ENCODE data around the gene CNTN4. TPM values are rescaled to one million over a fixed set of nuclear protein-coding genes. Genes with fewer than 3 reads are reported as not detected.

The CNTN4 gene
- total and polyA plus RNA-seq, 2 of the 8 experiments (the other 6 are each of a cell fraction or from before 2014, with no cell fraction given), result 0.41 to 2.2 TPM

- Histone ChIP-seq H3K79me2 (ENCODE audit: control insufficient read depth in 1 of 2, insufficient read depth in 2 of 2, low read length in 2 of 2) (no peaks in the 10 kb centered on the region), H2AK5ac (ENCODE audit: low read depth, low read length) (no peak overlapping the region), H3K27ac (ENCODE audit: low read depth, low read length) (no peak overlapping the region), H3K27me3 (replicated peaks in 1 of 4; ENCODE audit: control insufficient read depth in 3 of 4, extremely low read depth in 1 of 4, insufficient read depth in 3 of 4, low read length in 3 of 4) (no peaks in the 10 kb centered on the region), H3K79me1 (ENCODE audit: low read depth, low read length) (no peaks in the 10 kb centered on the region), H3K56ac (replicated peaks; ENCODE audit: insufficient read length, low read depth, low read length) (no peak overlapping the region), H2AFZ (ENCODE audit: low read length) (no peak overlapping the region), H3K9me3 (ENCODE audit: insufficient read depth in 2 of 2, low read depth in 1 of 2, low read length in 1 of 2) (no peaks in the 10 kb centered on the region), H3K14ac (ENCODE audit: insufficient read length) (no peak overlapping the region), H3K4ac (replicated peaks; ENCODE audit: insufficient read length, low read depth, low read length) (no peak overlapping the region), H2BK5ac (ENCODE audit: low read depth, low read length) (no peak overlapping the region), H2BK20ac (ENCODE audit: low read length) (no peak overlapping the region), H3K23ac (ENCODE audit: insufficient read length) (no peak overlapping the region), H3K23me2 (ENCODE audit: low read depth, low read length) (no peaks in the 10 kb centered on the region), H3K9ac (replicated peaks in 1 of 4; ENCODE audit: extremely low read depth in 1 of 4, low read depth in 3 of 4, low read length in 3 of 4) (no peak overlapping the region), H4K5ac (ENCODE audit: insufficient read length, low read depth, low read length) (no peak overlapping the region), H2BK120ac (replicated peaks; ENCODE audit: low read depth, low read length) (no peak overlapping the region), H3K4me1 (replicated peaks in 1 of 4; ENCODE audit: control insufficient read depth in 3 of 4, insufficient read depth in 4 of 4, low read length in 3 of 4) (no peaks in the 10 kb centered on the region), H3K36me3 (ENCODE audit: control insufficient read depth in 2 of 4, insufficient read depth in 4 of 4, low read length in 3 of 4) (no peaks in the 10 kb centered on the region), H4K20me1 (replicated peaks in 1 of 2; ENCODE audit: control insufficient read depth in 1 of 2, insufficient read depth in 2 of 2, low read length in 2 of 2) (no peaks in the 10 kb centered on the region), H4K8ac (ENCODE audit: extremely low read depth, insufficient read depth, low read length) (no peak overlapping the region), H2BK15ac (ENCODE audit: low read length) (no peak overlapping the region), H3K18ac (ENCODE audit: extremely low read depth, low read length) (no peak overlapping the region), H4K91ac (replicated peaks; ENCODE audit: insufficient read length, low read length) (no peak overlapping the region), H3K4me2 (ENCODE audit: insufficient read depth in 1 of 2, low read depth in 2 of 2, low read length in 2 of 2) (no peak overlapping the region), H3K4me3 (ENCODE audit: extremely low read depth in 1 of 4, insufficient read depth in 2 of 4, low read depth in 3 of 4, low read length in 4 of 4) (no peak overlapping the region), H2BK12ac (ENCODE audit: low read depth, low read length) (no peak overlapping the region)
- no peak for FAIRE-seq
- TF ChIP-seq, protein P1, sequence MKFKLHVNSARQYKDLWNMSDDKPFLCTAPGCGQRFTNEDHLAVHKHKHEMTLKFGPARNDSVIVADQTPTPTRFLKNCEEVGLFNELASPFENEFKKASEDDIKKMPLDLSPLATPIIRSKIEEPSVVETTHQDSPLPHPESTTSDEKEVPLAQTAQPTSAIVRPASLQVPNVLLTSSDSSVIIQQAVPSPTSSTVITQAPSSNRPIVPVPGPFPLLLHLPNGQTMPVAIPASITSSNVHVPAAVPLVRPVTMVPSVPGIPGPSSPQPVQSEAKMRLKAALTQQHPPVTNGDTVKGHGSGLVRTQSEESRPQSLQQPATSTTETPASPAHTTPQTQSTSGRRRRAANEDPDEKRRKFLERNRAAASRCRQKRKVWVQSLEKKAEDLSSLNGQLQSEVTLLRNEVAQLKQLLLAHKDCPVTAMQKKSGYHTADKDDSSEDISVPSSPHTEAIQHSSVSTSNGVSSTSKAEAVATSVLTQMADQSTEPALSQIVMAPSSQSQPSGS (IDR thresholded peaks at IDR 0.05; ENCODE audit: low read length), result no peak
- TF ChIP-seq JUN (IDR thresholded peaks at IDR 0.05; ENCODE audit: low read depth, low read length), result no peak
- TF ChIP-seq BRCA1 (IDR thresholded peaks at IDR 0.05; ENCODE audit: low read depth, low read length), result no peak
- no peak for TF ChIP-seq RFX5 (IDR thresholded peaks at IDR 0.05; ENCODE audit: borderline replicate concordance, low read depth, low read length)
- no peak for TF ChIP-seq TCF12 (IDR thresholded peaks at IDR 0.05; ENCODE audit: low read depth, low read length)
- TF ChIP-seq ZNF274 (IDR thresholded peaks at IDR 0.05; ENCODE audit: borderline replicate concordance, extremely low read depth, low read length), result no peak
- TF ChIP-seq SP2 (IDR thresholded peaks at IDR 0.05; ENCODE audit: low read length), result no peak
- no peak for TF ChIP-seq SIX5 (IDR thresholded peaks at IDR 0.05; ENCODE audit: low read depth, low read length)
- no peak for TF ChIP-seq MAFK (IDR thresholded peaks at IDR 0.05; ENCODE audit: low read depth, low read length)
- TF ChIP-seq SRF (IDR thresholded peaks at IDR 0.05; ENCODE audit: low read depth, low read length), result no peak
- no peak for TF ChIP-seq TBP (IDR thresholded peaks at IDR 0.05; ENCODE audit: low read depth, low read length)
- TF ChIP-seq SAP30 (IDR thresholded peaks at IDR 0.05; ENCODE audit: insufficient read depth, insufficient replicate concordance, low read length), result no peak
- CTCF ChIA-PET (ENCODE audit: partially characterized antibody), result interaction anchor here (1.0 kb wide), 2 partner anchors 16 to 23 kb away, joined by 3 to 6 read pairs; no protein-coding TSS in a partner anchor
- POLR2A ChIA-PET (ENCODE audit: partially characterized antibody), result no interaction called here
- DNase-seq (ENCODE audit: low read depth in 1 of 2, low spot score in 2 of 2), result no peak
Measured at GRCh38 chr3:2133146-2133545, 34.5 kb downstream of the CNTN4 start.
